ENCODE measurements around the gene NELL2. TPM values are rescaled to one million over a fixed set of nuclear protein-coding genes. Genes with fewer than 3 reads are reported as not detected.

Gene NELL2
- total and polyA plus RNA-seq, 9 of the 15 experiments (the other 6 are each of a cell fraction or from before 2014, with no cell fraction given): 0.32 to 1.1 (median 0.53) TPM

GRCh38 chr12:44812062-44812461 is 64.1 kb downstream of the NELL2 start:
- Histone ChIP-seq H3K9me3 (replicated peaks; ENCODE audit: control insufficient read depth, insufficient read depth, low read depth, low read length) (no peaks in the 10 kb centered on the region), H3K27me3 (ENCODE audit: control insufficient read depth in 2 of 2, insufficient read depth in 2 of 2, low read length in 2 of 2) (no peaks in the 10 kb centered on the region), H2AFZ (ENCODE audit: low read depth, low read length) (no peak overlapping the region), H3K27ac (ENCODE audit: extremely low read depth, low read depth, low read length) (no peak overlapping the region), H3K4me2 (ENCODE audit: insufficient read depth, low read length) (no peak overlapping the region), H3K4me3 (no peak overlapping the region), H3K36me3 (ENCODE audit: control insufficient read depth, insufficient read depth, low read length) (no peaks in the 10 kb centered on the region), H3K79me2 (ENCODE audit: control insufficient read depth, insufficient read depth, low read length) (no peaks in the 10 kb centered on the region), H3K4me1 (replicated peaks in 1 of 2; ENCODE audit: control insufficient read depth in 2 of 2, insufficient read depth in 2 of 2, low read length in 2 of 2) (no peaks in the 10 kb centered on the region), H3K9ac (ENCODE audit: insufficient read depth in 1 of 2, low read depth in 2 of 2, low read length in 2 of 2) (no peak overlapping the region), H3K9me1 (ENCODE audit: control insufficient read depth, insufficient read depth, low read length) (no peaks in the 10 kb centered on the region), H4K20me1 (replicated peaks; ENCODE audit: control insufficient read depth, insufficient read depth, low read length) (no peaks in the 10 kb centered on the region)
- 7% methylated on average over 1 of the region's 1 CpG for WGBS (ENCODE audit: insufficient coverage, low coverage, missing lambda C conversion rate)
- ATAC-seq: 0 out of 3 replicates have a peak, but pooled peaks have one; percentile 42
- intact Hi-C loops (cut with micrococcal nuclease): no loop called here
- BruUV-seq (replicated peaks): no TSS peak
- in situ Hi-C loops (cut with MboI): no loop called here
- ChIA-PET CTCF (ENCODE audit: low intra/inter-chr PET ratio) (no interaction called here), POLR2A (no interaction called here)
- no peak for FAIRE-seq
- peak in 1 of 4 experiments; percentile 9 for DNase-seq (ENCODE audit: extremely low read depth in 1 of 4, low spot score in 3 of 4)
- TF ChIP-seq, protein P1, sequence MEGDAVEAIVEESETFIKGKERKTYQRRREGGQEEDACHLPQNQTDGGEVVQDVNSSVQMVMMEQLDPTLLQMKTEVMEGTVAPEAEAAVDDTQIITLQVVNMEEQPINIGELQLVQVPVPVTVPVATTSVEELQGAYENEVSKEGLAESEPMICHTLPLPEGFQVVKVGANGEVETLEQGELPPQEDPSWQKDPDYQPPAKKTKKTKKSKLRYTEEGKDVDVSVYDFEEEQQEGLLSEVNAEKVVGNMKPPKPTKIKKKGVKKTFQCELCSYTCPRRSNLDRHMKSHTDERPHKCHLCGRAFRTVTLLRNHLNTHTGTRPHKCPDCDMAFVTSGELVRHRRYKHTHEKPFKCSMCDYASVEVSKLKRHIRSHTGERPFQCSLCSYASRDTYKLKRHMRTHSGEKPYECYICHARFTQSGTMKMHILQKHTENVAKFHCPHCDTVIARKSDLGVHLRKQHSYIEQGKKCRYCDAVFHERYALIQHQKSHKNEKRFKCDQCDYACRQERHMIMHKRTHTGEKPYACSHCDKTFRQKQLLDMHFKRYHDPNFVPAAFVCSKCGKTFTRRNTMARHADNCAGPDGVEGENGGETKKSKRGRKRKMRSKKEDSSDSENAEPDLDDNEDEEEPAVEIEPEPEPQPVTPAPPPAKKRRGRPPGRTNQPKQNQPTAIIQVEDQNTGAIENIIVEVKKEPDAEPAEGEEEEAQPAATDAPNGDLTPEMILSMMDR (IDR thresholded peaks at IDR 0.05 in 2 of 3, conservative IDR thresholded peaks at IDR 0.05 in 1 of 3; ENCODE audit: insufficient read depth in 2 of 3, low read depth in 1 of 3, low read length in 3 of 3): peak in 2 of 3 experiments; percentile 10 to 13; a peak in 2 of 6 replicates
- no peak for TF ChIP-seq EHMT2 (IDR thresholded peaks at IDR 0.05)
- TF ChIP-seq ZNF696 (CRISPR knock-in tag; conservative IDR thresholded peaks at IDR 0.05): no peak
- TF ChIP-seq ZNF707 (CRISPR knock-in tag; conservative IDR thresholded peaks at IDR 0.05): no peak

DNA sequence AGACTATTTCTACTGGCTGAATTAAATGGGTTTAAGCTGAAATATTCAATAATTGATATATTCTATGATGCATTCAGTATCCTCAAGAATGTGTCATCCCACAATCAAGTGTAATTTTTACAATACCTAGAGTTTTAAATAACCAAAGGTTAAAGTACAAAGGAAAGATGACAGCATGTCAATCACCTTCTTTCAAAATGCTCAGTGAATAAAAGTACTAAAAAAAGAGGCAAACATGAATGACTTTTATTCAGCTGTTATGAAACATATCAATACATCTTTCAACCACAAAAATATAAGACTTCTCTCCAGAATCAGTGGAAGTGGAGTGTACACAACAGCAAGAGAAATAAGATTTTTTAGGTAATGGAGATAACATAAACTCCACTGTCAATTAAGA is 72.0 kb downstream of the NELL2 start:
- CTCF ChIA-PET (ENCODE audit: low intra/inter-chr PET ratio): no interaction called here
- Histone ChIP-seq H3K36me3 (ENCODE audit: control insufficient read depth, insufficient read depth, low read length) (no peaks in the 10 kb centered on the region), H3K27ac (ENCODE audit: extremely low read depth, low read depth, low read length) (no peak overlapping the region), H3K4me3 (no peak overlapping the region), H3K4me1 (replicated peaks in 1 of 2; ENCODE audit: control insufficient read depth in 2 of 2, insufficient read depth in 2 of 2, low read length in 2 of 2) (no peaks in the 10 kb centered on the region), H3K4me2 (ENCODE audit: insufficient read depth, low read length) (no peak overlapping the region), H3K9ac (ENCODE audit: insufficient read depth in 1 of 2, low read depth in 2 of 2, low read length in 2 of 2) (no peak overlapping the region), H3K79me2 (ENCODE audit: control insufficient read depth, insufficient read depth, low read length) (no peaks in the 10 kb centered on the region), H2AFZ (ENCODE audit: low read depth, low read length) (no peak overlapping the region), H3K27me3 (ENCODE audit: control insufficient read depth in 2 of 2, insufficient read depth in 2 of 2, low read length in 2 of 2) (no peaks in the 10 kb centered on the region), H3K9me3 (replicated peaks; ENCODE audit: control insufficient read depth, insufficient read depth, low read depth, low read length) (no peaks in the 10 kb centered on the region), H3K9me1 (ENCODE audit: control insufficient read depth, insufficient read depth, low read length) (no peaks in the 10 kb centered on the region), H4K20me1 (replicated peaks; ENCODE audit: control insufficient read depth, insufficient read depth, low read length) (no peaks in the 10 kb centered on the region)
- DNase-seq (ENCODE audit: extremely low read depth in 1 of 4, low spot score in 3 of 4) (no peak), ATAC-seq (no peak), FAIRE-seq (no peak)
- POLR2A ChIA-PET: no interaction called here
- no TSS peak for BruUV-seq (replicated peaks)
- in situ Hi-C loops (cut with MboI) (no loop called here), intact Hi-C loops (cut with micrococcal nuclease) (no loop called here)
- TF ChIP-seq MED1 (CRISPR knock-in tag; IDR thresholded peaks at IDR 0.05; ENCODE audit: borderline replicate concordance) (no peak), SP1 (CRISPR knock-in tag; IDR thresholded peaks at IDR 0.05) (no peak)

All from K562 (cell line).